Neural cell (in vitro differentiated cells): ENCODE data around the gene HEXD. TPM values are rescaled to one million over a fixed set of nuclear protein-coding genes. Genes with fewer than 3 reads are reported as not detected.

Experiments used
- H2AFZ ChIP-seq: fragments of 200-600, 300-800 bp; sonication (generic), shearing (Covaris generic); 2 replicates; pipeline ENCODE4 v1.6.0; 2014; ENCODE audit warnings: low read depth, mild to moderate bottlenecking, antibody characterized with exemption, low read length, moderate library complexity
- H3F3A ChIP-seq: fragments of 200-600 bp; shearing (Covaris generic); 2 replicates; pipeline ENCODE4 v1.6.1; 2016; ENCODE audit warnings: mild to moderate bottlenecking, moderate library complexity, mixed read lengths, antibody characterized with exemption, low read length; ENCODE audit not compliant: insufficient read depth, poor library complexity, severe bottlenecking
- H3K27ac ChIP-seq: fragments of 200-600, 300-800 bp; sonication (generic), shearing (Covaris generic); 2 replicates; pipeline ENCODE4 v1.5.1; 2014; ENCODE audit warnings: mild to moderate bottlenecking, low read length, moderate library complexity
- H3K27me3 ChIP-seq: fragments of 300-800, 200-600 bp; sonication (generic), shearing (Covaris generic); 2 replicates; pipeline ENCODE4 v1.6.0; 2014; ENCODE audit warnings: mild to moderate bottlenecking, low read depth, low read length, moderate library complexity; ENCODE audit not compliant: insufficient read depth
- H3K36me3 ChIP-seq: fragments of 300-800, 200-600 bp; sonication (generic), shearing (Covaris generic); 2 replicates; pipeline ENCODE4 v1.5.1; 2014; ENCODE audit warnings: mild to moderate bottlenecking, antibody characterized with exemption, low read length, moderate library complexity; ENCODE audit not compliant: insufficient read depth
- H3K4me2 ChIP-seq: fragments of 300-800, 200-600 bp; sonication (generic), shearing (Covaris generic); 2 replicates; pipeline ENCODE4 v1.6.0; 2014; ENCODE audit warnings: mild to moderate bottlenecking, low read length
- H3K4me3 ChIP-seq: fragments of 300-800, 200-600 bp; sonication (generic), shearing (Covaris generic); 2 replicates; pipeline ENCODE4 v1.5.1; 2014; ENCODE audit warnings: mild to moderate bottlenecking, low read length, moderate library complexity
- H3K79me2 ChIP-seq: fragments of 200-600 bp; shearing (Covaris generic); replicated peaks from 2 replicates; pipeline ENCODE4 v1.6.0; 2014; ENCODE audit warnings: mild to moderate bottlenecking, low read length, moderate library complexity; ENCODE audit not compliant: insufficient read depth
- H3K9ac ChIP-seq: fragments of 300-800, 200-600 bp; sonication (generic), shearing (Covaris generic); 2 replicates; pipeline ENCODE4 v1.6.1; 2016; ENCODE audit warnings: mild to moderate bottlenecking, low read length, mixed read lengths
- H3K9me2 ChIP-seq: fragments of 200-600 bp; shearing (Covaris generic); 2 replicates; pipeline ENCODE4 v1.6.1; 2016; ENCODE audit warnings: mild to moderate bottlenecking, low read length, mixed read lengths; ENCODE audit not compliant: insufficient read depth
- H3K9me3 ChIP-seq: fragments of 200-600, 300-800 bp; sonication (generic), shearing (Covaris generic); 2 replicates; pipeline ENCODE4 v1.6.1; 2016; ENCODE audit warnings: mild to moderate bottlenecking, mixed run types, low read length, moderate library complexity, mixed read lengths
- H4K20me1 ChIP-seq: fragments of 200-600 bp; shearing (Covaris generic); 2 replicates; pipeline ENCODE4 v1.6.1; 2016; ENCODE audit warnings: mild to moderate bottlenecking, mixed run types; ENCODE audit not compliant: insufficient read depth
- EP300 ChIP-seq: fragments of 450-650 bp; conservative IDR thresholded peaks from 2 replicates; pipeline ENCODE4 v1.6.1; 2014; ENCODE audit warnings: antibody characterized with exemption, mild to moderate bottlenecking, moderate library complexity; ENCODE audit not compliant: poor library complexity, severe bottlenecking
- EZH2 ChIP-seq: fragments of 200-600, 300-800 bp; shearing (Covaris generic), sonication (generic); IDR thresholded peaks from 2 replicates; pipeline ENCODE4 v1.6.1; 2014; ENCODE audit warnings: antibody characterized with exemption, low read length, borderline replicate concordance, mild to moderate bottlenecking; ENCODE audit not compliant: insufficient read depth, poor library complexity, severe bottlenecking
- MXI1 ChIP-seq: fragments of 450-650 bp; conservative IDR thresholded peaks from 2 replicates; pipeline ENCODE4 v1.6.1; 2014; ENCODE audit warnings: antibody characterized with exemption, mild to moderate bottlenecking; ENCODE audit not compliant: poor library complexity, severe bottlenecking
- POLR2AphosphoS5 ChIP-seq: IDR thresholded peaks from 2 replicates; pipeline ENCODE4 v1.6.1; 2012
- RAD21 ChIP-seq: fragments of 450-650 bp; conservative IDR thresholded peaks from 2 replicates; pipeline ENCODE4 v1.6.1; 2014; ENCODE audit warnings: antibody characterized with exemption, mild to moderate bottlenecking, moderate library complexity
- SMC3 ChIP-seq: fragments of 450-650 bp; conservative IDR thresholded peaks from 2 replicates; pipeline ENCODE4 v1.6.1; 2014; ENCODE audit warnings: antibody characterized with exemption, mild to moderate bottlenecking, moderate library complexity; ENCODE audit not compliant: poor library complexity
- TAF1 ChIP-seq: IDR thresholded peaks from 2 replicates; pipeline ENCODE4 v1.6.1; 2012; ENCODE audit warnings: low read depth
- polyA plus RNA-seq: library from polyadenylated mRNA; depleted of rRNA; stranded (reverse); fragments of >200 nt; gene quantifications from 2 replicates; pipeline ENCODE4 v1.2.3, GENCODE V29; 2014
- TF ChIP-seq, protein P1 (sequence below): fragments of 450-650 bp; IDR thresholded peaks from 2 replicates; pipeline ENCODE4 v1.5.1; 2014; ENCODE audit warnings: antibody characterized with exemption, mild to moderate bottlenecking, moderate library complexity; ENCODE audit not compliant: poor library complexity, severe bottlenecking
- TF ChIP-seq, protein P2 (sequence below): IDR thresholded peaks from 2 replicates; pipeline ENCODE4 v1.6.1; 2012; ENCODE audit warnings: borderline replicate concordance

The HEXD gene
- polyA plus RNA-seq, 1 donor from 2014 or later, result 72.8 TPM

DNA sequence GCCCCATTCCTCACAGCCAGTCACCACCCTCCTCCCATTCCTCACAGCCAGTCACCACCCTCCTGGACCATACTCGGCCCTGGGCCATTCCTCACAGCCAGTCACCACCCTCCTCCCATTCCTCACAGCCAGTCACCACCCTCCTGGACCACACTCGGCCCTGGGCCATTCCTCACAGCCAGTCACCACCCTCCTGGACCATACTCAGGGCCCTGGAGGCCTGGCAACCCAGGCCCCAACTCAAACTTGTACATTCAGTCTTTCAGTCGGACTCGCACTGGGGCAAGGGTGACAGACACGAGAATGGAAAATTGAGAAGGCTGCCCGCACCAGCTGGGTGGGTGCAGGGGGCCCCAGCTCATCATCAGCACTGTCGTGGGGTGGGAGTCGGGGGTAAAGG, 71.0 kb downstream of the HEXD start:
- H3K27me3 ChIP-seq, result no peaks in the 10 kb centered on the region
- H3K9me2 ChIP-seq, result no peaks in the 10 kb centered on the region
- TF ChIP-seq, protein P1, sequence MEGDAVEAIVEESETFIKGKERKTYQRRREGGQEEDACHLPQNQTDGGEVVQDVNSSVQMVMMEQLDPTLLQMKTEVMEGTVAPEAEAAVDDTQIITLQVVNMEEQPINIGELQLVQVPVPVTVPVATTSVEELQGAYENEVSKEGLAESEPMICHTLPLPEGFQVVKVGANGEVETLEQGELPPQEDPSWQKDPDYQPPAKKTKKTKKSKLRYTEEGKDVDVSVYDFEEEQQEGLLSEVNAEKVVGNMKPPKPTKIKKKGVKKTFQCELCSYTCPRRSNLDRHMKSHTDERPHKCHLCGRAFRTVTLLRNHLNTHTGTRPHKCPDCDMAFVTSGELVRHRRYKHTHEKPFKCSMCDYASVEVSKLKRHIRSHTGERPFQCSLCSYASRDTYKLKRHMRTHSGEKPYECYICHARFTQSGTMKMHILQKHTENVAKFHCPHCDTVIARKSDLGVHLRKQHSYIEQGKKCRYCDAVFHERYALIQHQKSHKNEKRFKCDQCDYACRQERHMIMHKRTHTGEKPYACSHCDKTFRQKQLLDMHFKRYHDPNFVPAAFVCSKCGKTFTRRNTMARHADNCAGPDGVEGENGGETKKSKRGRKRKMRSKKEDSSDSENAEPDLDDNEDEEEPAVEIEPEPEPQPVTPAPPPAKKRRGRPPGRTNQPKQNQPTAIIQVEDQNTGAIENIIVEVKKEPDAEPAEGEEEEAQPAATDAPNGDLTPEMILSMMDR, result no peak
- no peak for TF ChIP-seq MXI1
- TF ChIP-seq POLR2AphosphoS5, result no peak
- TF ChIP-seq TAF1, result no peak
- TF ChIP-seq, protein P2, sequence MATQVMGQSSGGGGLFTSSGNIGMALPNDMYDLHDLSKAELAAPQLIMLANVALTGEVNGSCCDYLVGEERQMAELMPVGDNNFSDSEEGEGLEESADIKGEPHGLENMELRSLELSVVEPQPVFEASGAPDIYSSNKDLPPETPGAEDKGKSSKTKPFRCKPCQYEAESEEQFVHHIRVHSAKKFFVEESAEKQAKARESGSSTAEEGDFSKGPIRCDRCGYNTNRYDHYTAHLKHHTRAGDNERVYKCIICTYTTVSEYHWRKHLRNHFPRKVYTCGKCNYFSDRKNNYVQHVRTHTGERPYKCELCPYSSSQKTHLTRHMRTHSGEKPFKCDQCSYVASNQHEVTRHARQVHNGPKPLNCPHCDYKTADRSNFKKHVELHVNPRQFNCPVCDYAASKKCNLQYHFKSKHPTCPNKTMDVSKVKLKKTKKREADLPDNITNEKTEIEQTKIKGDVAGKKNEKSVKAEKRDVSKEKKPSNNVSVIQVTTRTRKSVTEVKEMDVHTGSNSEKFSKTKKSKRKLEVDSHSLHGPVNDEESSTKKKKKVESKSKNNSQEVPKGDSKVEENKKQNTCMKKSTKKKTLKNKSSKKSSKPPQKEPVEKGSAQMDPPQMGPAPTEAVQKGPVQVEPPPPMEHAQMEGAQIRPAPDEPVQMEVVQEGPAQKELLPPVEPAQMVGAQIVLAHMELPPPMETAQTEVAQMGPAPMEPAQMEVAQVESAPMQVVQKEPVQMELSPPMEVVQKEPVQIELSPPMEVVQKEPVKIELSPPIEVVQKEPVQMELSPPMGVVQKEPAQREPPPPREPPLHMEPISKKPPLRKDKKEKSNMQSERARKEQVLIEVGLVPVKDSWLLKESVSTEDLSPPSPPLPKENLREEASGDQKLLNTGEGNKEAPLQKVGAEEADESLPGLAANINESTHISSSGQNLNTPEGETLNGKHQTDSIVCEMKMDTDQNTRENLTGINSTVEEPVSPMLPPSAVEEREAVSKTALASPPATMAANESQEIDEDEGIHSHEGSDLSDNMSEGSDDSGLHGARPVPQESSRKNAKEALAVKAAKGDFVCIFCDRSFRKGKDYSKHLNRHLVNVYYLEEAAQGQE, result no peak
- TF ChIP-seq SMC3, result no peak
- no peak for TF ChIP-seq RAD21
- no peak for TF ChIP-seq EZH2
- TF ChIP-seq EP300, result no peak
- no peaks in the 10 kb centered on the region for H3F3A ChIP-seq
- H3K79me2 ChIP-seq, result no peaks in the 10 kb centered on the region
- no peak overlapping the region for H2AFZ ChIP-seq
- no peak overlapping the region for H3K27ac ChIP-seq
- H3K4me3 ChIP-seq, result no peak overlapping the region
- no peaks in the 10 kb centered on the region for H3K36me3 ChIP-seq
- no peak overlapping the region for H3K4me2 ChIP-seq
- H4K20me1 ChIP-seq, result no peaks in the 10 kb centered on the region
- H3K9me3 ChIP-seq, result no peaks in the 10 kb centered on the region
- H3K9ac ChIP-seq, result no peak overlapping the region

DNA sequence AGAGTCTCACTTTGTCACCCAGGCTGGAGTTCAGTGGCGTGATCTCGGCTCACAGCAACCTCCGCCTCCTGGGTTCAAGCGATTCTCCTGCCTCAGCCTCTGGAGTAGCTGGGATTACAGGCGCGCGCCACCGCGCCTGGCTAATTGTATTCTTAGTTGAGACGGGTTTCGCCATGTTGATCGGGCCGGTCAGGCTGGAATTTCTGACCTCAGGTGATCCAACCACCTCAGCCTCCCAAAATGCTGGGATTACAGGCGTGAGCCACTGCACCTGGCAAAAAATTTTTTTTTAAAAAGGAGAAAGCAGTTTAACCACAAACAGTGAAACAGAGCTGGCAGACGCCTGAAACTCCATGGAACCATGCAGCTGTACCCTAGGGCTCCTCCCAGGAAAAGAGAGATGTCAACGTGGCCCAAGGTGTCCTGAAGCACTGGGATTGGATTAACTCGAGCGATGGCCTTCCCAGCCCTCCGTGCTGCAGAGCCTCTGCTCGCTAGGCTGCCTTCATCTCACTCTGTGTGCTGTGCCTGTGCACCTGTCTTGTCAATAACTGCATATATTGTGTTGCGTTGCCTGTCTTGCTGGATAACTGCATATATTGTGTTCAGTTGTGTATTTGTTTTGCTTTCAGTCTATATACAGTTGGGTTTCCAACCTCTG, 71.8 kb downstream of the HEXD start:
- H4K20me1 ChIP-seq, result no peaks in the 10 kb centered on the region
- no peaks in the 10 kb centered on the region for H3K27me3 ChIP-seq
- no peaks in the 10 kb centered on the region for H3K79me2 ChIP-seq
- TF ChIP-seq TAF1 (no peak), EZH2 (no peak), POLR2AphosphoS5 (no peak), MXI1 (no peak), SMC3 (no peak), RAD21 (no peak), EP300 (no peak)
- TF ChIP-seq, protein P1, result no peak
- TF ChIP-seq, protein P2, result no peak
- no peak overlapping the region for H3K9ac ChIP-seq
- H3K4me3 ChIP-seq, result no peak overlapping the region
- no peaks in the 10 kb centered on the region for H3K9me3 ChIP-seq
- no peak overlapping the region for H2AFZ ChIP-seq
- no peaks in the 10 kb centered on the region for H3K9me2 ChIP-seq
- no peak overlapping the region for H3K4me2 ChIP-seq
- H3K36me3 ChIP-seq, result no peaks in the 10 kb centered on the region
- no peaks in the 10 kb centered on the region for H3F3A ChIP-seq
- H3K27ac ChIP-seq, result no peak overlapping the region
